ENCODE data around the gene SLC2A1.

The SLC2A1 gene

DNA sequence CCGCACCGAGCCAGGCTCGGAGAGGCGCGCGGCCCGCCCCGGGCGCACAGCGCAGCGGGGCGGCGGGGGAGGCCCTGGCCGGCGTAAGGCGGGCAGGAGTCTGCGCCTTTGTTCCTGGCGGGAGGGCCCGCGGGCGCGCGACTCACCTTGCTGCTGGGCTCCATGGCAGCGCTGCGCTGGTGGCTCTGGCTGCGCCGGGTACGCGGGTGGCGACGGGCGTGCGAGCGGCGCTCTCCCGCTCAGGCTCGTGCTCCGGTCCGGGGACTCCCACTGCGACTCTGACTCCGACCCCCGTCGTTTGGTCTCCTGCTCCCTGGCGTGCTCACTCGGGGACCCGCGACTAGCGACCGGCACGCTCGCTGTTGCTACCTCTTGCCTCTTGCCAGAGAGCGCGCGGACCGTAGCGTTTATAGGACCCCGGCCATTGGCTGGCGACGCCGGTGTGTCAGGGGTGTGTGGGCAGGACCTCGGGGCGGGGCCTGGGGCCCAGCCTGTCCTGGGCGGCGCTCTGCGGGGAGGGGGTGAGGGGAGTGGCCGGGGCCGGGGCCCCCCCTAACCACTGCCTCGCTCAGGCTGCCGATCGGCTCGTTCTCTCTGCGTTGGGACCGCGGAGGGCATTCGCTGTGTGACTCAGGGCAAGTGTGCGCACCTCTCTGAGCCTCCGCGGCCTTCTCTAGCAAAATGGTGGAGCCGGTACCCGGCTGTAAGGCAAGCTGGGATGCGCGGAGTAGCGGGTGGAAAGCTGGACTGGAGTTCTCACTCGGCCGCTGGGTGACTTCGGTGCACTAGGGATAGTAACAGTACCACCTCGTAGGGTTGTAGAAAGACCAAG lies at the start of gene SLC2A1:
Gene SLC2A1, minus strand, starts transcription at position 381 of the 832 bp plus-strand sequence. Its CDS starts 217 bp downstream, at position 164.
- peak; percentile 97 for DNase-seq

DNA sequence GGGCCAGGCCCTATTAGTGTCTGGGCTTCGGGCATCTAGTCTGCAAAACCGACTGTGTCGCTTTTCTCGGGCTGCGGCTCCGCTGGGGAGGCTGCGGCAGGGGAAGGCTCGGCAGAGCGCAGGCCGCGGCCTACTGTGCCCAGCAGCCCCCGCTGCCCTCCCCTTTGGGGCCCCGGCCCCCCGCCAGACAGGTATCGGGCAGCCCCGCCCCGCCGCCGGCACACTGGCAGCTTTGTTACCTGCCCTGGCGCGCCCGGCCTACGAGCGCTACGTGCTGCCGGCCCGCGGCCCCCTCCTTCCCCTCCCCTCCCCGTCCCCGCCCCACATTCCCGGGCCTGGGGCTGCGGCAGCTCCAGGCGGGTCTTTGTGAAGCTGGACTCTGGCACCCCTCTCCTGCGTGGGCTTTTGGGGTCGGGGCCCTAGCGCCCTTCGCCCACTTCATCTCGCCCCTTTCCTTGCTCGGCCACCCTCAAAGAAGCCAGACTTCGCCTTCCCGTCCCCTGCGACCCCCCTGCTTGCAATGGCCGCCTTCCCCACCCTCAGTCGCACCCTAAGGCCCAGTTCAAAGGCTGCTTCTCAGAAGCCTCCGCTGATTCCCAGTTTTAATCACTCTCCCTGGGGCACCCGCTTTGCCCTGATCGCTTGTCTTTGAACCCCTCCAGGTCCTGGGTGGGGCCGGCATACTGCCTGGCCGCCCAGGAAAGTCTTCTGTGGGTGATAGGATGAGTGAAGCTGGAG lies 48.9 kb upstream of the SLC2A1 start:
- no peak for DNase-seq

DNA sequence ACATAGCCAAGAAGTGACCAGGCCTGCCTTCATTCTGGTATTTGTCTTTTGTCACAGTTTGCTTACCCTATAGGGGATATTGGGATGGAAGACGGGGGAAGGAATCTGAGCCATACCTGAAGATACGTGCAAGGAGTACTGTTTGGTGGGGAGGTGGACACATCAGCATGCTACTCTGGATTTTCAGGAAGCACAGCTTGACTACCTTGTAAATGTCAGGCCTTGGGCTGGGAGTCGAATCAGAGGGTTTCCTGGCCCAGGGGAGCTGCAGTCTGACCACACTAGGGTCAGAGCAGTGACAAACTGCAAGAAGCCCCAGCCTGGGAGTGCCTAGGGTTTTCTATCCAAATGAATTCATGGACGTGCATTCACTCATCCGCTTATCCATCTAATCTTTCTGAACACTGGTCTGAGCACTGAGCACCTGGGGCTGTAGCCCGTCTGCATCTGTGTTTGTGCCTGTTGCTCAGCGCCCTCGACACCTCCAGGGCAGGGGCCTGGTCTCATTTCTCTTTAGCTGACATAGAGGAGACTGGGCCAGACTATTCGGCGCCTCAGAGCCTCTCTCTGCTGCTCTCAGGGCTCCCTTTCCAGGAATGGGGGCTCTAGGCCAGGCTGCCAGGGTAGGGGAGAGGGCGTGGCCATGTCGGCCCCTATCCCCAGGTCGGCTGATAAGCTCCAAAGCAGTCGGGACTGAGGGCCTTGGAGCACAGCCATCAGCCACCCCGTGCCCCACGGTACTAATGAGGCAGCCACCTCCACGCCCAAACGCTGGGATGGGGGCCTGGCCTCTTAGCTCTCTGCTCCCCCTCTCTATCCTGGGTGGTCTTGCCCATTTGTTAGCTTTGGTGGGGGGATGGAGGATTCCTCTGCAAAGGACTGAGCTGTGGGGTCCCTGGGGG lies 47.0 kb upstream of the SLC2A1 start:
- no peak for DNase-seq

DNA sequence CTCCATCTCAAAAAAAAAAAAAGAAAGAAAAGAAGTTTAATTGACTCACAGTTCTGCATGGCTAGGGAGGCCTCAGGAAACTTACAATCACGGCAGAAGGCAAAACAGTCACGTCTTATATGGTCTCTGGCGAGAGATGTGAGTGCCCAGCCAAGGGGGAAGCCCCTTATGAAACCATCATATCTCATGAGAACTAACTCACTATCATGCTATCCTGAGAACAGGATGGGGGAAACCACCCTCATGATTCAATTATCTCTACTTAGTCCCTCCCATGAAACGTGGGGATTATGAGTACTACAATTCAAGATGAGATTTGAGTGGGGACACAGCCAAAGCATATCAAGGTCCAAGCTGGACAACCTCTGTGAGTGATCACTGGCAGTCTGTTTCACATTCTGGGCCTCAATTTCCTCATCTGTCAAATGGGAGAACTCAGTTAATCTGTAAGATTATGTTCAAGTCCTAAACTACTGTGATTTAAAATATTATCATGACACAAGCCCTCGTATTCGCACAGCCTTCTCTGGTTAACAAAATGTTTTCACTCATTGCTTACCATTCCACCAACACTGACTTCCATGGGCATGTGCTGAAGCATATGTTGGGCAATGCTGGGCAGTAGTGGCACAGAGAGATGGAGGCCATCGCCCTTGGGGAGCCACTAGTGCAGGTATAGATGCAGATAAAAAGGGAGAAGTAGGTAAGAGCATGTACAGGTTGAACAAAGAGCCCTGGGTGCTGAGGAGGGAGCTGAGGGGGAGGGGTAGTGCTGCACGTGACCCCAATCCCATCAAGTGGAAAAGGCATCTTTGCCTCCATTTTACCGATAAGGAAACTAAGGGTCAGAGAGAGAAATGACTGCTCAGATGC lies 46.2 kb upstream of the SLC2A1 start:
- DNase-seq: no peak

DNA sequence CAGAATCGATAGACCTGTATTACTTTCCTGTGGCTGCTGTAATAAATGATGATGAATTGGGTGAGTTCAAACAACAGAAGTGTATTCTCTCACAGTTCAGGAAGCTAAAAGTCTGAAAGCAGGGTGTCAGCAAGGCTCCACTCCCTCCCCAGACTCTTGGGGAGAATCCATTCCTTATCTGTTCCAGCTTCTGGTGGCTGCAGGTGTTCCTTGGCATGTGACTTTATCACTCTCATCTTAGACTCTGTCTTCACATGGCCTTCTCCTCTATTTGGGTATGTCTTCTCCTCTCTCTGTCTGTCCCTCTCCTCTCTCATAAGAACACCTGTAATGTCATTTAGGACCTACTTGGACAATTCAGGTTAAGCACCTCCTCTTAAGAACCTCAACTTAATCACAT lies 44.1 kb upstream of the SLC2A1 start:
- no peak for DNase-seq

DNA sequence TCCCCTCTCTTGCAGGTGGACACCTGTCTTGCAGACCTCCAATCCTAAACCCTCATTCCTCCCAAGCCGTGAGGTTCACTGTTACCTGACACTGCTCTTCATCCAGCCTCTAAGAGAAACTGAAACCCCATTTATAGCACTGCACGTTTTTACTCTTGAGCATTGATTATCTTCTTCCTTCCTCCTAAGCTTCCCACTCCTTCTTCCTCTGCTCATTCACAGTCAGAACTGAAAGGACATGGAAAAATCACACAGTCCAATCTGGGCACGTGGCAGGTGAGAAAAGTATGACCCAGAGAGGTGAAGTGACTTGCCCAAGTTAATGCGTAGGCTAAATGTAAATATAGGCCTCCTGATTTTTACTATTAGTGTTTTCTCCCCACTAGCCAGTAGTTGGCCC lies 43.4 kb upstream of the SLC2A1 start:
- DNase-seq: no peak

DNA sequence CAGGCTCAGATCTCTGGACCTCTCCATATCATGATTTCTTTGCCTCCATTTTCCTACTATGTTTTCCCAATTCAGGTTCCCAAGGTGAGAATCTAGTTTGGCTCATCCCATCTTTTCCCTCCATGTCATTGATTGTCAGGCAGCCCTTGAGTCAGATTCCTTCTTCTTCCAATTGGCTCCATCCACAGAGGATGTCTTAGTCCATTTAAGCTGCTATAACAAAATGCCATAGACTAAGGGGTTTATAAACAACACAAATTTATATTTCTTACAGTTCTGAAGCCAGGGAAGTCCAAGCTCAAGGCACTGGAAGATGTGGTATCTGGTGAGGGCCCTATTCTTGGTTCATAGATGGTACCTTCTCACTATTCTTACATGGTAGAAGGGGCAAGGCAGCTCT lies 42.8 kb upstream of the SLC2A1 start:
- DNase-seq: no peak

DNA sequence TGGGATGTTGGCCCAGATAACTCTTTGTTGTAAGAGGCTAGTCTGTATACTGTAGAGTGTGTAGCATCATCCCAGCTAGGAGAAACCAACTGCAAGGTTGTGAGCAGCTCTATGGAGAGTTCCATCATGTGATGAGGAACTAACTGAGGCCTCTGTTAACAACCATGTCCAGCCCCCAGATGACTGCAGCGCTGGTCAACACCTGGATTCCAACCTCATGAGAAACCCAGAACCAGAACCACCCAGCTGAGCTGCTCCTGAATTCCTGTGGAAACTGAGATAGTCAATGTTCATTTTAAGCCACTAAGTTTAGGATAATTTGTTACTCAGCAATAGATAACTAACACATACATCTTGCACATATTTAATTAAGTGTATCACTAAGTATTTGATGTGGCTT lies 41.6 kb upstream of the SLC2A1 start:
- DNase-seq: no peak

DNA sequence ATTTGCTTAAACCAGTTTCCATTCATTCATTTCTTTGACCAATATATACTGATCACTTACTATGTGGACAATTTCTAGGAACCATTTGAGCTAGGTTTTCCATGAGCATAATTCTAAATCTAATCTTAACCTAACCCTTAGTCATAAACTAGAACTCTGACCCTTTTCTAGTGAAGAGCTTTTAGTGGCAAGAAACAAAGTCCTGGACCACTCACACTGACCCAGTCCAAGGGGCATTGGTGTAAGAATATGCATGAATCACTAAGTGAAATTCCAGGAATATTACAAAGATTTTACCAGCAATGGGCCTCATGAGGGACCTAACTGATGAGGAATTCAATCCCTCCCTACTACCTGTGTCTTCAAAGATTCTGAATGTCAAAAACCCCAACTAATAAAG lies 40.6 kb upstream of the SLC2A1 start:
- DNase-seq: no peak

DNA sequence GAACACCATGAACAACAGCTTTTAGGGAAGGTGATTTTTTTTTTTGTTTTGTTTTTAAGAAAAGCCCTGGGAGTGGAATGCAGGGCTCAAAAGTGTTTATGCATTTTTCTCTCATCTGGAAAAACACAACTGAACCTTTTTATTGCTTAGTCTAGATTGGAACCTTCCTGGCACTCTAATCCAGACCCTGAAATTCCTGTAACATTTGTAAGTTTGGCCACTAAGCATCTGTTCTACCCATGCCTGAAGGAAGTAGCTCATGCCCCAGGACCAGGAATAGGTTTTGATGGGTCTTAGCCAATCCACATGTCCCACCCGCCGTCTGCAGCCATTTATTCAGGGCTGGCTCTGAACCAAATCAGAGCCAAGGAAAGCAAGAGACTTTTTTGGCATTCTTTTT lies 39.7 kb upstream of the SLC2A1 start:
- DNase-seq: no peak

DNA sequence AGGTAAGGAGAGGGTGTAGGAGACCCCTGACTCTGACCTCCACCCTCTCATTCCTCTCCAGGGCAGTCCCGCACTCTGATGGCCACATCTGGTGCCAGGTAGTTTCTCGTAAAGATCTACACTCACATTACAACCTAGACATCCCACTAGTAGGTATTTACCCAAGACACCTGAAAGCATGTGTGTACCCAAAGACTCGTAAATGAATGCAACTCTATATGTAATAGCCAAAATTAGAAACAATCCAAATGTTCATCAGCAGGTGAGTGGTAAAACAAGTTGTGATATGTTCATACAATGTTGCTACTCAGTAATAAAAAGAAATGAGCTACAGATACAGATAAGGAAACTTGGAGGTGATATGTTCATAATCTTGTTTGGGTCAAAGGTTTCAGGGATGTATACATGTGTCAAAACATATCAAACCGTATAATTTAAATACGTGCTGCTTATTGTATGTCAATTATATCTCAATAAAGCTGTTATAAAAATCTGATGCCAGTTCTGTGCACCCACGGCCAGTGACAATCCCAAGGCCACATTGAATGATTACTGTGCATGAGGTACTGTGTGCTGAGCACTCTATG lies 37.8 kb upstream of the SLC2A1 start:
- DNase-seq: no peak

DNA sequence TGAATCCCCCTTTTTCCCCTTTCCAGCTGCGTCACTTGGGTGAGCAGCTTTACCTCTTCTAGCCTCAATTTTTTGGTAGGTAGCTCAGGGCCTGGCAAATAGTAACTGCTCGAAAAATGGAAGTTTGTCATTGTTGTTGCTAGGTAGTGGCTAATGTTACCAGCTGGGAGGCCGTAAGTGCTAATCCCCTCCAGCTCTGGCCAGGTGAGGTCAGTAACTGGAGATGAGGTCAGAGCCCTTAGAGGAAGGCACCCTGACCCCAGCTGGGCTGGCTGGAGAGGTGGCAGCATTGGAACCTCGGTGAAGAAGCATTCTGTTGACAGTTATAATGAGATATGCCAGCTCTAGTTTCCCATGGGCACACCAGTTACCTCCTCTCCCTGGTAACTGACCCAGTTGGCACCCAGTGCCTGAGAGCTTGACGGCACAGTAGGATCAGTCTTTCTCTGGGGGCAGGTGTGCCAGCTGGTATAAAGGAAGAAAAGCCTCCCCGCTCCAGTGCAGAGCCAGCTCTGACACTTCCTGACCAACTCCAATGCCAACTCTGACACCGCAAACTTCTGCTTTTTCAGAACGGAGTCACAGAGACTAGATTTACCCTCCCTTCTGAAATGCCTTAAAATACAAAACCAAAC lies 35.0 kb upstream of the SLC2A1 start:
- DNase-seq: peak; percentile 5

DNA sequence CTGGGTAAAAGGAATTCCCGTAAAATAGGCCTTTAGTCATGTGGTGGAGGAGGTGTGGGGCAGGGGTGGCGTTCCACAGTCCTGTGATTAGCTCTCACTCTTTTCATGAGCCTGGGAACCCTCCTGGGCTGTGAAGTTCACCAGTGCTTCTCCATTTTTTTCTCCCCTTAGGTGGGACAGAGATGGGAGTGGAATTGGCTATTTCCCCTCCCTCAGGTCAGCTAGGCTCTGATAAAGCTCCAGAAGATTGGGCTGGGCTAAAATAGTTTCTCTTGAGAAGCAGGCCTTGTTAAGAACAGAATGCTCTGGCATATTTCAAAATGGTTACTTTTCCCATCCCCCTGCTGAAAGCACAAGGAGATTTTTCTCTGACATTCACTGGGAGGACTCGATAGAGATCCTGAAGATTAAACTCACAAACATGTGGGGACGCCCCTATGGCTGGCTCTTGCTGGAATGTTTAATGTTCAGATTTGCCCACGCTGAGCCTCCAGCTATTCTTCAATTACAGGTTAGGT lies 33.4 kb upstream of the SLC2A1 start:
- DNase-seq: no peak

DNA sequence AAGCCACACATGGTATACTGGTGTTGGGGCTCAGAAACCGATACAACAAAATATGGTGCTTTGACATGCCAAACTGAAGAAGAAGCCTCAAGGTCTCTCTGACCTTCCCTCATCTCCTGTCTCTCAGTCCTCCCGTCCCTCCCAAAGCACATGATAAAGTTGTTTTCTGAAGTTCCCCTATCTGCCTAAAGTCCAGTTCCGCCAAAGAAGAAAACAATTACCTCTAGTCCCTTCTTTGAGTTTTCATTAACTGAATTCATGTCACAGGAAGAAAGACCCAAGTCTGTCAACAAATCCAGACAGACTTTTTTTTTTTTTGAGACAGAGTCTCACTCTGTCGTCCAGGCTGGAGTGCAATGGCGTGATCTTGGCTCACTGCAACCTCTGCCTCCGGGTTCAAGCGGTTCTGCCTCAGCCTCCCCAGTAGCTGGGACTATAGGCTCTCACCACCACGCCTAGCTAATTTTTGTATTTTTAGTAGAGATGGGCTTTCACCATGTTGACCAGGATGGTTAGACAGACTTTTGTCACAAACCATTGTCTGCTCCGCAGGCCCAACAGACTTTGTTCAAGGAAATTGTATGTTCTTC lies 32.2 kb upstream of the SLC2A1 start:
- DNase-seq: no peak

DNA sequence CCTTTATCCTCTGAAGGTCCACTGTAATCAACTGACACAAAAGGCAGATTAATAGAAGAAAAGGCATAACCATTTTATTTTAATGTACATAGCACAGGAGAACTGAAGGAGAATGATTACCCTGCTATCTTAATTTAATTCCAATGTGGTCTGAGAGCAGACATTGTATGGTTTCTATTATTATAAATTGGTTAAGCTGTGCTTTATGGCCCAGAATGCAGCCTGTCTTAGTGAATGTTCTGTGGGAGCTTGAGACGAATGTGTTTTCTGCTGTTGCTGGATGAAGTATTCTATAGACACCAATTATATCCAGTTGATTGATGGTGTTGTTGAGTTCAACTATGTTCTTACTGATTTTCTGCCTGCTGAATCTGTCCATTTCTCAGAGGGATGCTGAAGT lies 25.0 kb upstream of the SLC2A1 start:
- DNase-seq: no peak

DNA sequence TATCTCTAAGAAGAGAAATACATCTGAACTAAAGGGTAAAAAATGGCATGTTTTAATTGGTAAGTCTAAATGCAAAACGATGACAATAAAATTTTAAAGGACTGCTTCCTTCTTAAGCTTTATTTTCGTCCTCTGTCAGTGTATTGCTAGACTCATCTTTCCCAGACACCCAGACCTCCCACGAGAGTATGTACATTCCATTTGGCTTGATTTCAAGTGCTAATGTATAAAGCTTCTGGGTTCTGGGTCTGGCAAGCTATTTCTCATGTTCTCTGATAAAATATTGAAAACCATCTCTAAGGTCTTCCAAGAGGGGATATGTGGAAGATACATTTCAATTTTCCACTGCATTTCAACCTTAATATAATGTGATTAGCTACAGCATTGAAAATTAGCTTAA lies 24.6 kb upstream of the SLC2A1 start:
- no peak for DNase-seq

DNA sequence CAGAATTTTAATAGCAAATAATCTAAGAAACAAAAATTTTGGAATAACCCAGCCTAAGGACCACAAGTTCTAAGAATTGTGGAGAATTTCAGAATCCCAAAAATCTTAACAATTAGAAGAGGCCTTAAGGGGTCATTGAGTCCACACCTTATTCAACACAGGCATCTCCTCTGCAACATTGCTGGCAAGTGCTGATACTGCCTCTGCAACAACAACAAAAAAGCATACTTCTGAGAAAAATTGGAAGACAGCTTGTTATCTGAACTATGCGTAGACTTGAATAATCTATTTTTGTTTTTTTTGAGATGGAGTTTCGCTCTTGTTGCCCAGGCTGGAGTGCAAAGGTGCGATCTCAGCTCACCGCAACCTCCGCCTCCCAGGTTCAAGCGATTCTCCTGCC lies 24.0 kb upstream of the SLC2A1 start:
- no peak for DNase-seq

DNA sequence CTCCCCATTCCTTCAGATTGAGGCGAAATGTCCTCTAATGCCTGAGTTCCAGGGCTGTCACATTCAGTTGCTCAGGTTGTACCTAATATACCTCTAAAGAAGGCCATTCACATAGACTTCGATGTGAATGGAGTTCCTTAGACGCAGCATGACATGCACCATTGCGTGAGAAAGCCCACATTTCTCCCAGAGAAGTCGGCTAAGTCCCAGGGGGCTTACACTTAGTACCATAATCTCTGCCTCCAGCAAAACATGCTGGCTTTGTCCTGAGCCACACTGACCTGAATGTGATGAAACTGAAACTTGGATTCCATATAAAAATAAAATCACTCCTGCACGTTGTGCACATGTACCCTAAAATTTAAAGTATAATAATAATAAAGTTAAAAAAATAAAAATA lies 23.2 kb upstream of the SLC2A1 start:
- DNase-seq: no peak

DNA sequence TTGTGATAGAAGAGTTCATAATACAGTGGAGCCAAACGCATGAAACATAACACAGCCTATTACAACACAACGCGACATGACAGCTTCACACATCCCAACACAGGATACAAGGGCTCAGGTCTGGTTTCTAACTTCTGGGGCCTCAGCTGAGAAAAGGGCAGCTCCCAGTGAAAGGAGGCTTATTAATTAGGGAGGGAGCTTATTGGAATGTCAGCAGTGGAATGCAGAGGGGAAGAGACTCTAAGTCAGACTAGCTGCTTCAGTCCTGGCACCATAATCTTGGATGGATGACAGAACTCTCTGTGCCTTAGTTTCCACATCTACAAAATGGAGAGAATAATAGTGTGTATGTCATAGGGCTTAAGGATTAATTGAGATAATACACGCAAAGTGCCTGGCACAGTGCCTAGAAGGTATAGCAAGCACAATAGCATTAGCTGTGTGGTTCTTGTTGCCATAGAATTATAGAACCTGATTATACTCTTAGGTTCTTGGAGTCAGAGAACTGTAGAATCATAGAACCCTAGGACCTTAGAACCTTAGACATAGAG lies 22.7 kb upstream of the SLC2A1 start:
- no peak for DNase-seq
